ENCODE data around the gene IL20. TPM values are rescaled to one million over a fixed set of nuclear protein-coding genes. Genes with fewer than 3 reads are reported as not detected.

Gene IL20
- total RNA-seq, 1 experiment from 2014 or later: not detected

- intact Hi-C loops (cut with micrococcal nuclease; ENCODE audit: unreplicated experiment) (no loop called here), in situ Hi-C loops (cut with HindIII; ENCODE audit: low pct_unique_long_range_greater_than_20kb, low sequenced_read_pairs) (no loop called here)
- no peak for ATAC-seq
- Histone ChIP-seq H3K27me3 (ENCODE audit: control insufficient read depth, insufficient read depth, low read length) (peaks cover 12% of the 10 kb centered on the region), H3K4me3 (ENCODE audit: low read depth in 2 of 2, low read length in 2 of 2) (no peak overlapping the region), H3K27ac (ENCODE audit: low read length) (no peak overlapping the region), H3K36me3 (ENCODE audit: control insufficient read depth, insufficient read depth, low read length) (no peaks in the 10 kb centered on the region), H3K9me3 (ENCODE audit: control insufficient read depth, insufficient read depth, low read depth, low read length) (no peaks in the 10 kb centered on the region), H3K4me1 (ENCODE audit: control insufficient read depth, insufficient read depth, low read length) (no peaks in the 10 kb centered on the region)
- no peak for TF ChIP-seq TCF7L2 (IDR thresholded peaks at IDR 0.05; ENCODE audit: low read depth, low read length)
- TF ChIP-seq CTCF (IDR thresholded peaks at IDR 0.05): no peak
- TF ChIP-seq REST (IDR thresholded peaks at IDR 0.05; ENCODE audit: insufficient read depth in 1 of 2, low read depth in 2 of 2, low read length in 1 of 2): no peak
- no peak for TF ChIP-seq SIN3A (IDR thresholded peaks at IDR 0.05; ENCODE audit: borderline replicate concordance, insufficient read depth, low read depth, low read length)
- no peak for TF ChIP-seq POLR2AphosphoS5 (IDR thresholded peaks at IDR 0.05; ENCODE audit: low read depth, low read length)
- no peak for DNase-seq (ENCODE audit: low read depth, low spot score)
- POLR2A ChIA-PET: no interaction called here
- CTCF ChIA-PET: no interaction called here
- BruUV-seq (replicated peaks): no TSS peak
Measured at GRCh38 chr1:206839857-206840256, 25.6 kb upstream of the IL20 start.

GRCh38 chr1:206841609-206842323, 23.7 kb upstream of the IL20 start:
- ChIA-PET POLR2A (no interaction called here), CTCF (no interaction called here)
- in situ Hi-C loops (cut with HindIII; ENCODE audit: low pct_unique_long_range_greater_than_20kb, low sequenced_read_pairs): no loop called here
- no TSS peak for BruUV-seq (replicated peaks)
- H3K4me1 ChIP-seq (ENCODE audit: control insufficient read depth, insufficient read depth, low read length): no peaks in the 10 kb centered on the region
- no peaks in the 10 kb centered on the region for H3K9me3 ChIP-seq (ENCODE audit: control insufficient read depth, insufficient read depth, low read depth, low read length)
- intact Hi-C loops (cut with micrococcal nuclease; ENCODE audit: unreplicated experiment): no loop called here
- no peak overlapping the region for H3K4me3 ChIP-seq (ENCODE audit: low read depth in 2 of 2, low read length in 2 of 2)
- H3K27ac ChIP-seq (ENCODE audit: low read length): no peak overlapping the region
- H3K27me3 ChIP-seq (ENCODE audit: control insufficient read depth, insufficient read depth, low read length): peaks cover 6% of the 10 kb centered on the region
- H3K36me3 ChIP-seq (ENCODE audit: control insufficient read depth, insufficient read depth, low read length): no peaks in the 10 kb centered on the region
- DNase-seq (ENCODE audit: low read depth, low spot score) (no peak), ATAC-seq (no peak)
- TF ChIP-seq REST (IDR thresholded peaks at IDR 0.05; ENCODE audit: insufficient read depth in 1 of 2, low read depth in 2 of 2, low read length in 1 of 2) (no peak), TCF7L2 (IDR thresholded peaks at IDR 0.05; ENCODE audit: low read depth, low read length) (no peak)
